ENCODE data around the gene COX7A2.

COX7A2 gene

DNA sequence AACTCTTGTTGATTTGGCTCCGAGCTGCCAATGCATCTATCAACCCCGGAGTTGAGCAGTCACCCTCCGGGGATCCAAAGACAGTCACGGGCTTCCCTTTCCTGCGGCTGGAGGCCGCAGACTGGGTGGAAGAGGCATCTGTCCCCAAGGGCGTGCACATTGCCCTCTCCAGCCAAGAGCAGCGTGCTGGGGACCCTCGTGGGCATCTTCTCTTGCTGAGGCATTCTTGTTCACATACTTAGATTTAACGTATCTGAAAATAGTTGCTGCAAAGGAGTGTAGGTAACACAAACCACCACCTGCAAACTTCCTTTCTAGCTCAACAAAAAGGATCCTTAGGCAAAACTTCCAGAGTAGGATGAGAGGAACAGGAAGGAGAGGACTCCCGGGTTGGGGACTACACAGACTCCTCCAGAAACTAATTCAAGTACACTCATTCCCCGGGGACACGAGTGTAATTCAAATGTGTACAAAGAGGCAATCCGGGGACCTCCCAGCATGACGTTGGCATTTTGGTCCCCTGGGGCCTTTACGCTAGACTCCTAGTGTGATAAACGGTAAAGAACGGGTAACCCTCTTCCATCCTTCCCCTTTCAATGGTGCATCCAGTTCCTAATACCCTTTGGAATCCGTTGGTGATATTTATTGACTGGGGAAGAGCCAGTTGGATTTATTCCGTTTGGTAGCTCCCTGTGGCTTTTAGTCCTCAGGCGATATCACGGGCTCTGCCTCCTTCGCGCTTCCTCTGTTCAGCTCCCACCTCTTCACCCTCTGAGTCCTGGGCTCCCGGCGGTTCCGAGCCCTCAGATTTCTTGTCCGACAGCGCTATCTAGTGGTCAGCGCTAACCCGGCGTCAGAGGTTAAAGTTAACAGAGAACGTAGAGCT lies 35.1 kb downstream of the COX7A2 start:
- no peak for TF ChIP-seq JUND (IDR thresholded peaks at IDR 0.05; ENCODE audit: low read depth)
- peak in 1 of 2 experiments; percentile 83 for DNase-seq (ENCODE audit: low read depth in 1 of 2, low spot score in 1 of 2)
- in situ Hi-C loops (cut with HindIII; ENCODE audit: low pct_unique_long_range_greater_than_20kb, low sequenced_read_pairs), result no loop called here

DNA sequence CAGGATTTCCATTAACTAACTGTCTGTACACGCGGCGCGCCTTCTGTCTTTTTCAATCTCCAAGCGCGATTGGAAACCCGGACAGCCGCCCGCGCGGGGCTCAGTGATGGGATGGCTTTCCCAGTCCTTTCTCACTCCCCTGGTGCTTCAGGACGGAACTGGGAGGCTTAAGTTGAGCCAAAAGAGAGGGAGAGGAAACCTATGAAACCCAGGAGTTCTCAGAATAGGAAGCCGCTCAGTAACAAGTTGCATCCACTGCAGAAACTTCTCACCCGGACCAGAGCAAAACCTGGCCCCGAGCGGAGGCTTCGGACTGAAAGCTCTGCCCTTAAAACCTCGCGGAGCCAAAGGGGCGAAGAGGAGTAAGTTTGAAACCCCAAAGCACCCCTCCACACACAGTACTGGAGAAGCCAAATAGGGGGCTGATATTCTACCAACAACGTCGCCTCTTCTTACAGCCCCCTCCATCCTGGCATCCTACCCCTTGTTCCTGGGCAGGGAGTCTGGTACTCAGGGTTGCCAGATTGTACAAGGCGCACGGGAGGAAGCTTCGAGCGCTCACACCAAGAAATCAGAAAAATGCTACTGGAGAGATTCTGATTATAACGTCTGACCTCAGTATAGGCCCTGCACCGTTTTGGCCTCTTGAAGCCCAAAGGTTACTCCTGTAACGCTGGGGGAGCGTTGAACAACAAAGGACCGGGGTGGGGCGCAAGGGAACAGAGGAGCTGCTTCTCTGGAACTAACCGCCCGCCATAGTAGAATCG lies 36.8 kb downstream of the COX7A2 start:
- no peak for DNase-seq (ENCODE audit: low read depth in 1 of 2, low spot score in 1 of 2)
- in situ Hi-C loops (cut with HindIII; ENCODE audit: low pct_unique_long_range_greater_than_20kb, low sequenced_read_pairs), result no loop called here
- no peak for TF ChIP-seq JUND (IDR thresholded peaks at IDR 0.05; ENCODE audit: low read depth)

DNA sequence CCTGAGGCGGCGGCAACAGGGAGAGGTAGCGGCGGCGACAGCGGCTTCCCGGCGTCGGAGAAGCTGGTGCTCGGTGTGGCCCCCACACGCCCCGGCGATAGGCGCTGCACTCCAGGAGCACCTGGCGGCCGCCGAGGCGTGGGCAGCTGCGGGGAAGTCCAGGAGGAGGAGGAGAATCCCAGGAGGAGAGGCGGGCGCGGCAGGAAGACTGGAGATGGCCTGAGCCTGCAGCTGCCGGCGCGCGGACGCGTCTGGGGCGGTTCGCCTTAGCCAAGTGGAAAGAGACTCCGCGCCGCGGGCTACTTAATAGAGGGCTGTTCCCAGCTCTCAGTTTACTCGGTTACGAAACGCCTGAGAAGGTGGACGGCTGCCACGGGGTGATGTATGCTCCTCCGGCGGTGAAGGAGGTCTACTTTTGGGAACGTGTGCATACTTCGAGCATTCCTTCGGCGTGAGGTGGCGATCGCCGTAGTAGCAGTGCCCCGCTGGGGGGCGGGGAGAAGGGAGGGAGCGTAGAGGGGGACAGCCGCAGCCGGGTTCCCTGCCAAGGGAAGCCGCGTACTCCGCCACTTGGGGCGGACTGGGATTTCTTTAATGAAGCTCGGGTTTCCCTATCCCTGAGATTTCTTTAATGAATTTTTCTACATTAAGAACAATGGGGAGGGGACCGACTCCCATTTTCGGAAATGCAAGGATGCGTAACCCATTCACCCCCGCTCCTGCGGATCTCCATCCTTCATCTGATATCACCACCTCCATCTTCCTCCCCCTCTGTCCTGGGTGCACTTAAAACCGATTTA lies 37.6 kb downstream of the COX7A2 start, which contains the start of gene COL12A1:
TSS of gene COL12A1 (minus strand) at position 278 of the 800 bp plus-strand sequence. CDS start 3,261 bp downstream, outside the sequence.
- TF ChIP-seq JUND (IDR thresholded peaks at IDR 0.05; ENCODE audit: low read depth), result 0 out of 2 replicates have a peak, but pooled peaks have one; percentile 12
- peak; percentile 43 to 95 for DNase-seq (ENCODE audit: low read depth in 1 of 2, low spot score in 1 of 2)
- in situ Hi-C loops (cut with HindIII; ENCODE audit: low pct_unique_long_range_greater_than_20kb, low sequenced_read_pairs), result no loop called here

DNA sequence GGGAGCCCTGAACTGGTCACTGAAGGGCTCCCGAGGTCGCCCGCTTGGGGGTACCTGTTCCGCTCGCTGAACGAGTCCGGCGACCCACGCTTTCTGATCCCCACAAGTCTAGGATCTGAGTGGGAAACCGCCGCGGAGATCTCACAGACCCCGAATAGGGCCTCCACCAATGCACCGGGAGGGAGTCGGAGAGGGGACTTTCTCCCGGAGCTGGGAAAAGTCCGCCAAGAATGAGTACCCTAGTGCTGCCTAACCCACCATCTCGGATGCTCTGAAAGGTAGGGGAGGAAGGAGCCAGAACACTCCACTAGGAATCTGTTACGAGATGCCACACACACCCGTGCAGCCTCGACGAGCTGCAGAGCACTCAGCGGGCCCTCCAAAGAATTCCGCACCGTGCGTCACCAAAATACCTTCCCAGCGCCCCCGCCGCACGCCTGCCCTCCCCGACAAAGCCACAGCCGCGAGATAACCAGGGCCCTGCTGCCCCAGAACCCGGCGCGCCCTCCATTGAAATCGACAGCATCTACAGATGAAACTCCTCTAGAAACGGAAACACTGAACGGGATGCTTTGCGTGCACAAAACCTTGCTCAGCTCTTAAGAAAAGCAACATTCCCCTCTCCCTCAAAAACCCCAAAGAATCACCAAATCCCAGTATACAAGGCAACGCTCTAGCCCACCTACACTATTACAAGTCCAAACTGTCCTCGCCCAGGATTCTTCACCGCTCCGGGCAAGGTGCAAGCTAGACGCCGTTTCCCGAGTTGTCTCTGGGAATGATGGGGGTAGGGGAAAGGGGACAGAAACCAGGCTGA lies 38.4 kb downstream of the COX7A2 start:
- no peak for TF ChIP-seq JUND (IDR thresholded peaks at IDR 0.05; ENCODE audit: low read depth)
- DNase-seq (ENCODE audit: low read depth in 1 of 2, low spot score in 1 of 2), result no peak
- in situ Hi-C loops (cut with HindIII; ENCODE audit: low pct_unique_long_range_greater_than_20kb, low sequenced_read_pairs), result no loop called here

DNA sequence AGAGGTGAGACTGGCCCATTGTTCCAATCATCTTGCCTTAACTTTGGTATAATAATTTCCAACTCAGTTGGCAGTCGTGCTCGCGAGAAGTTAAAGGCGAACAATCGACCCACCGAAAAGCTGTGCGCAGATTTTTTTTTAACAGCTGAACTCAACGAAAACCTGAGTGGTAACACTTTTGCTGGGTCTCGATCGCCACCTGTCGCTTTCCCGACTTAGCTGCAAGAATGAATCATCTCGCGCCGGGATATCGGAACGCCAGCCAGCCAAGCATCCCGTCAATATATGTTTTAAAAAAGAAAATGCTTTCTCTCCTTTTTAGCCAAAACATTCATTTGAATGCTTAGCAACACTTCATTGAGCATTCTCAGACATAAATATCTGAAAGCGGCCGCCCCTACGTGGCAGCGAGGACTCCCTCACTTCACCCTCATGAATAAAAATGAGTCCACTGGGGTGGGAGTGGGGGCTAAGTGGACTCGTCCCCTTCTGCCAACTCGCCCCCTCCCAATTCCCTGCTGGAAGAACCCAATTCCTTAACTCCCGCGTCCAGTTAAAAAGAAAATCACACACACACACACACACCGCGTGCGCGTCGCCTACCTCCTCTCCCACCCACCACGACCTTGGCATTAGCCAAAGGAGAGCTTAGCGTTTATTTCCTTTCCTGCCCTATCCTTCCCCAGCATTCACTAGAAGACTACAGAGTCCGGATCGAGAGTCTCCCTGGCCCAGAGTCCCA lies 39.2 kb downstream of the COX7A2 start:
- TF ChIP-seq JUND (IDR thresholded peaks at IDR 0.05; ENCODE audit: low read depth), result no peak
- in situ Hi-C loops (cut with HindIII; ENCODE audit: low pct_unique_long_range_greater_than_20kb, low sequenced_read_pairs), result no loop called here
- peak in 1 of 2 experiments; percentile 92 for DNase-seq (ENCODE audit: low read depth in 1 of 2, low spot score in 1 of 2)

DNA sequence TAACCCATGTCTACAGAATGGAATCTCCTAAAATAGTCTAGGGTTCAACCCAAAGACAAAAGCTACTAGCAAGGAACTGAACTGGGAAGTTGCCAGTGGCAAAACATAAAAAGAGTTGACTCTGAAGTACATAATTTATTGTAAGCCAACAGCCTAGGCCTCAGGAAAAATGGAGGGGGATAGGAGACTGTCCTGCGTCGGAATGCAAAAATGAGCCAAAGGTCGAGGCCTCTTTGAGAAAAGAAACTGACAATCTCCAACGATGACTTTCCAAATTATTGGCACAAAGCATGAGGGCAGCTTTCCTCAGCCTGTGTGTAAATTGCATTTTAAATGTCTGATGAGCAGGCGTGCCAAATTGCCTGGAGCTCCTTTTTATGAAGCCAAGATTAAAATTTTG lies 39.9 kb downstream of the COX7A2 start:
- peak in 1 of 2 experiments; percentile 91 for DNase-seq (ENCODE audit: low read depth in 1 of 2, low spot score in 1 of 2)
- in situ Hi-C loops (cut with HindIII; ENCODE audit: low pct_unique_long_range_greater_than_20kb, low sequenced_read_pairs), result no loop called here
- TF ChIP-seq JUND (IDR thresholded peaks at IDR 0.05; ENCODE audit: low read depth), result no peak

DNA sequence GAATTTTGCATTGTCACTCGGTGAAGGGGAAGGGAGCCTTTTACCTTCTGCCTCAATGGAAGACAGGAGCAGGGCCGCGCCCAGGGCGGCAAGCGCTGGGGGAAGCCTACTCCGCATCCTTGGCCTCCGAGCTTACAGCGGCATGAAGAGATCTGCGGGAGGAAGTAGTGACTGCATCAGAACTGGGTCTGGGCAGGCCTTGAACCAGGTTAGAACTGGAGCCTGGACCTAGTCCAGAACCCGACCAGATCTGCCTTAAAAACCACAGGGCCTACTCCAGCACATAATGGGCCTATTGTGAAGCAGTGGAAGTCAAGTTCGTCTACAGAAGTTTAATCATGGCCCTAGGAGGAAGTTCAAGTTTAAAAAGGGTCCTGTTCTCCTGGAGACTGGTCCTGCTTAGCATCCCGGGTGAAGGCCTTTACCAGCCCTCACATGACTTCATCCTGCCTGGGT lies 40.9 kb downstream of the COX7A2 start:
- TF ChIP-seq JUND (IDR thresholded peaks at IDR 0.05; ENCODE audit: low read depth), result no peak
- DNase-seq (ENCODE audit: low read depth in 1 of 2, low spot score in 1 of 2), result peak in 1 of 2 experiments; percentile 43
- in situ Hi-C loops (cut with HindIII; ENCODE audit: low pct_unique_long_range_greater_than_20kb, low sequenced_read_pairs), result no loop called here

DNA sequence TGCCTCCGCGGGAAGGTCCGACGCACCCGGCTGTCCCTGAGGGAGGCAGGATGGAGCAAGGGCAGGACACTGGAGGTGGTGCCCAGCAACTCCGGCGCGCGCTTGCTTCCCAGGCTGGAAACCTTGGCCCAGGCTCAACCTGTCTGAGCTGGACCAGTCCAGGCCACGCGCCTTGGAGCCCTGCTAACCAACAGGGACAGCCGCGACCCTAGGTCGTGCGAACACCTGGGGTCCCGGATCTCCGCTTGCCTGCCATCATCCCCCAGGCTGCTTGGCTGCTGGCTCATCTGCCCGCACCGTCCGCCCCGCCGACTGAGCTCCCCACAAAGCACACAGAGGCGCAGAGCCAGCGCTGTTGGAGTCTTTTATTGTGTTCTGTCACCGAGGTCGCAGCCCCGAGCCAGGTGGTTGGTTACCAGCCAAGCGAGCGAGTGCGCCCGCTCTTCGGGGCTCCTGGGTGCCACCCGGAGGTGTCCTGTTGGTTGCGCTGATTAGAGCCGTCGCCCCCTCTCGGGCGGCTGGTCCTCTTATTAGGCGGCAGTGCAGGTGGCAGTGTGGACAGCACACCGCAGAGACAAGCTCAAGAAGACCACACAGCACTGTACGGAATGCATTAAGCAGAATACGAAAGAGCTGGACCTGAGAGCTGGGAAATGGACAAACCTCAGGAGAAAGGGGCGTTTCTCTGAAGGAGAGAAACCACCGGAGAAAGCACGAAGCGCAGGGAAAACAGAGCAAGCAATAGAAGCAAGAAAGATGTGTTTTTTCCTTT lies 41.5 kb downstream of the COX7A2 start:
- in situ Hi-C loops (cut with HindIII; ENCODE audit: low pct_unique_long_range_greater_than_20kb, low sequenced_read_pairs), result no loop called here
- peak in 1 of 2 experiments; percentile 91 for DNase-seq (ENCODE audit: low read depth in 1 of 2, low spot score in 1 of 2)
- TF ChIP-seq JUND (IDR thresholded peaks at IDR 0.05; ENCODE audit: low read depth), result no peak

DNA sequence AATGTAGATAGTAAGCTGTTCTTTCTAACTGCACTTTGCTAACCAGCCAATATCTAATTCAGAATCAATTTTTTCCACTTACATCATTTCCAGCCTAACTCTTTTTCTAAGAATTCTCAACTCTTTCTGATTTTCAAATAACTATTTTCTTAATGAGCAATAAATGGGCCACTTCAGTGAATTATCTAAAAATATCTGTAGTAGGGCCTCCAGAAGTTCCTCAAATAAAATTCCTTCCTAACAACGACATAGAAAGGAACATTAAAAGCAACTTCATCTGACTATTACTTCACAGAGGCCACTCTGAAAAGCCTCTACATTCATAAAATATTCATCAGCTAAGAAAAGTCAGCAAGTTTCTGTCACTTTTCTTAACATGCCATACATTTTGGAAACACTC lies 42.6 kb downstream of the COX7A2 start:
- in situ Hi-C loops (cut with HindIII; ENCODE audit: low pct_unique_long_range_greater_than_20kb, low sequenced_read_pairs), result no loop called here
- no peak for DNase-seq (ENCODE audit: low read depth in 1 of 2, low spot score in 1 of 2)
- no peak for TF ChIP-seq JUND (IDR thresholded peaks at IDR 0.05; ENCODE audit: low read depth)

DNA sequence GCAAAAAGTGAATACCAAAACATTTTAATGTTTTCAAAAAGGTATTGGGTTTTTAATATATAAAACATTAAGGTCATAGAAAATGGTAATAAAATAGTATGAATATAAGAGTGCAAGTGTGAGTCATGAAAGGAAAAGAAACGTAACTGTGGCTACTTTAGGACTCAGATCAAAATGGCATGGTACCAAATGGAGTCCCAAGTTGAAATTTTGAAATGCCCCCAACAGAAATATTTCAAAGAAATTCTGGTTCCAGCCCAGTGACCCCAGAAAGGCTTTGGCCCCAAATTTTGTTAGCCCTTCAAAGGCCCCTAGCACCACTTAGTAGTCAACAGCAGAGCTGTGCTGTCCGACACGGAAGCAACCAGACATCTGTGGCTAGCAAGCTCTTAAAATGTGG lies 43.7 kb downstream of the COX7A2 start:
- TF ChIP-seq JUND (IDR thresholded peaks at IDR 0.05; ENCODE audit: low read depth), result no peak
- DNase-seq (ENCODE audit: low read depth in 1 of 2, low spot score in 1 of 2), result no peak
- in situ Hi-C loops (cut with HindIII; ENCODE audit: low pct_unique_long_range_greater_than_20kb, low sequenced_read_pairs), result no loop called here
